ENCODE measurements around the gene IPO13. TPM values are rescaled to one million over a fixed set of nuclear protein-coding genes. Genes with fewer than 3 reads are reported as not detected.

IPO13 gene
- total and polyA plus RNA-seq, 2 experiments from 2014 or later = 20.6 to 30.7 TPM

- Histone ChIP-seq H4K20me1 (ENCODE audit: insufficient read depth, poor library complexity, severe bottlenecking) (peaks cover 17% of the 10 kb centered on the region), H3K9me2 (replicated peaks; ENCODE audit: insufficient read depth) (no peaks in the 10 kb centered on the region), H3K4me2 (no peak overlapping the region), H3K36me3 (replicated peaks; ENCODE audit: insufficient read depth, low read depth) (no peaks in the 10 kb centered on the region), H3K27ac (no peak overlapping the region), H3K4me1 (ENCODE audit: insufficient read depth) (peaks cover 28% of the 10 kb centered on the region), H3K9me3 (ENCODE audit: low read depth) (no peaks in the 10 kb centered on the region), H3K79me2 (peaks cover 35% of the 10 kb centered on the region), H2AFZ (no peak overlapping the region), H3K4me3 (no peak overlapping the region), H3K27me3 (no peaks in the 10 kb centered on the region)
- WGBS (ENCODE audit: low lambda C conversion rate, missing lambda C conversion rate) = 99% methylated on average over 20 of the region's 20 CpGs
- TF ChIP-seq EZH2 (IDR thresholded peaks at IDR 0.05; ENCODE audit: borderline replicate concordance) (no peak), EZH2phosphoT487 (IDR thresholded peaks at IDR 0.05; ENCODE audit: low read depth, severe bottlenecking, unreplicated experiment) (no peak)
- TF ChIP-seq, protein P1, sequence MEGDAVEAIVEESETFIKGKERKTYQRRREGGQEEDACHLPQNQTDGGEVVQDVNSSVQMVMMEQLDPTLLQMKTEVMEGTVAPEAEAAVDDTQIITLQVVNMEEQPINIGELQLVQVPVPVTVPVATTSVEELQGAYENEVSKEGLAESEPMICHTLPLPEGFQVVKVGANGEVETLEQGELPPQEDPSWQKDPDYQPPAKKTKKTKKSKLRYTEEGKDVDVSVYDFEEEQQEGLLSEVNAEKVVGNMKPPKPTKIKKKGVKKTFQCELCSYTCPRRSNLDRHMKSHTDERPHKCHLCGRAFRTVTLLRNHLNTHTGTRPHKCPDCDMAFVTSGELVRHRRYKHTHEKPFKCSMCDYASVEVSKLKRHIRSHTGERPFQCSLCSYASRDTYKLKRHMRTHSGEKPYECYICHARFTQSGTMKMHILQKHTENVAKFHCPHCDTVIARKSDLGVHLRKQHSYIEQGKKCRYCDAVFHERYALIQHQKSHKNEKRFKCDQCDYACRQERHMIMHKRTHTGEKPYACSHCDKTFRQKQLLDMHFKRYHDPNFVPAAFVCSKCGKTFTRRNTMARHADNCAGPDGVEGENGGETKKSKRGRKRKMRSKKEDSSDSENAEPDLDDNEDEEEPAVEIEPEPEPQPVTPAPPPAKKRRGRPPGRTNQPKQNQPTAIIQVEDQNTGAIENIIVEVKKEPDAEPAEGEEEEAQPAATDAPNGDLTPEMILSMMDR (IDR thresholded peaks at IDR 0.05; ENCODE audit: poor library complexity) = no peak
- no peak for DNase-seq (ENCODE audit: low spot score)
Measured at GRCh38 chr1:43981636-43982035, 34.9 kb downstream of the IPO13 start.

DNA sequence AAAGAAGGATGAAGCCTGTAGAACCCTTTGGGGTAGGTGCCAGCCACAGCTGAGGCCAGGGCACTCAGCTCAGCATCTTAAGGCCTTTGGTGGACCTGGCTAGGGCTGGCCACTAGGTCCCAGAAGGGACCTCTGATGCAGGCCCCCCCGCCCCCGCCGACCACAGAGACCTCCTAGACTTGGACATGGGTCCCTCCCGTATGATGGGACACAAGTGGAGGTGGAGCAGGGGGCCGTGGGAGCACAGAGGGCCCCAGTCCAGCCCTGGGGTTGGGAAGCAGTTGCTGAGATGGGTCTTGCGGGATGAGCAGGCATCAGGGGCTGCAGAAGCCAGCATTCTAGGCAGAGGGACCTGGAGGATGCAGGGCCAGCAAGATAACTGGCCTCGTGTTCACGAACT lies 35.5 kb downstream of the IPO13 start:
- Histone ChIP-seq H3K9me2 (replicated peaks; ENCODE audit: insufficient read depth) (no peaks in the 10 kb centered on the region), H2AFZ (no peak overlapping the region), H3K27ac (no peak overlapping the region), H3K27me3 (no peaks in the 10 kb centered on the region), H4K20me1 (ENCODE audit: insufficient read depth, poor library complexity, severe bottlenecking) (peaks cover 11% of the 10 kb centered on the region), H3K9me3 (ENCODE audit: low read depth) (no peaks in the 10 kb centered on the region), H3K36me3 (replicated peaks; ENCODE audit: insufficient read depth, low read depth) (no peaks in the 10 kb centered on the region), H3K4me1 (ENCODE audit: insufficient read depth) (peaks cover 29% of the 10 kb centered on the region), H3K4me2 (no peak overlapping the region), H3K79me2 (peaks cover 29% of the 10 kb centered on the region), H3K4me3 (no peak overlapping the region)
- WGBS (ENCODE audit: low lambda C conversion rate, missing lambda C conversion rate) = 94% methylated on average over 8 of the region's 8 CpGs
- TF ChIP-seq, protein P1 (IDR thresholded peaks at IDR 0.05; ENCODE audit: poor library complexity) = no peak
- TF ChIP-seq EZH2phosphoT487 (IDR thresholded peaks at IDR 0.05; ENCODE audit: low read depth, severe bottlenecking, unreplicated experiment) (no peak), EZH2 (IDR thresholded peaks at IDR 0.05; ENCODE audit: borderline replicate concordance) (no peak)
- DNase-seq (ENCODE audit: low spot score) = no peak

GRCh38 chr1:43982808-43983207 lies 36.1 kb downstream of the IPO13 start:
- WGBS (ENCODE audit: low lambda C conversion rate, missing lambda C conversion rate) = 95% methylated on average over 15 of the region's 15 CpGs
- no peak for TF ChIP-seq EZH2phosphoT487 (IDR thresholded peaks at IDR 0.05; ENCODE audit: low read depth, severe bottlenecking, unreplicated experiment)
- no peak for TF ChIP-seq EZH2 (IDR thresholded peaks at IDR 0.05; ENCODE audit: borderline replicate concordance)
- TF ChIP-seq, protein P1 (IDR thresholded peaks at IDR 0.05; ENCODE audit: poor library complexity) = no peak
- no peak overlapping the region for H3K27ac ChIP-seq
- no peaks in the 10 kb centered on the region for H3K9me3 ChIP-seq (ENCODE audit: low read depth)
- no peak overlapping the region for H2AFZ ChIP-seq
- no peaks in the 10 kb centered on the region for H3K9me2 ChIP-seq (replicated peaks; ENCODE audit: insufficient read depth)
- DNase-seq (ENCODE audit: low spot score) = no peak
- no peak overlapping the region for H3K4me2 ChIP-seq
- no peaks in the 10 kb centered on the region for H3K27me3 ChIP-seq
- H3K79me2 ChIP-seq = peaks cover 23% of the 10 kb centered on the region
- H3K36me3 ChIP-seq (replicated peaks; ENCODE audit: insufficient read depth, low read depth) = no peaks in the 10 kb centered on the region
- H3K4me1 ChIP-seq (ENCODE audit: insufficient read depth) = peaks cover 26% of the 10 kb centered on the region
- H3K4me3 ChIP-seq = no peak overlapping the region
- H4K20me1 ChIP-seq (ENCODE audit: insufficient read depth, poor library complexity, severe bottlenecking) = peaks cover 5% of the 10 kb centered on the region

Measured in hepatocyte (in vitro differentiated cells).